Loucy (cell line): ENCODE results near the gene SLC39A8.

Experiments used
- H2AFZ ChIP-seq: fragments of 200-600 bp; sonication (generic); 2 replicates; pipeline ENCODE4 v1.6.0; 2016; ENCODE audit warnings: antibody characterized with exemption, mild to moderate bottlenecking, low read length, moderate library complexity
- H3F3A ChIP-seq: fragments of 200-600 bp; 2 replicates; pipeline ENCODE4 v1.6.0; 2016; ENCODE audit warnings: antibody characterized with exemption, low read depth, mild to moderate bottlenecking
- H3K27me3 ChIP-seq: fragments of 200-600 bp; sonication (generic); 2 replicates; pipeline ENCODE4 v1.6.1; 2014; ENCODE audit warnings: low read length, mild to moderate bottlenecking; ENCODE audit not compliant: insufficient read depth, poor library complexity, severe bottlenecking
- H3K36me3 ChIP-seq: fragments of 200-600 bp; sonication (generic); 2 replicates; pipeline ENCODE4 v1.6.1; 2016; ENCODE audit warnings: low read length; ENCODE audit not compliant: insufficient read depth
- H3K4me1 ChIP-seq: fragments of 200-600 bp; sonication (generic); 2 replicates; pipeline ENCODE4 v1.5.1; 2014; ENCODE audit warnings: low read length, mild to moderate bottlenecking; ENCODE audit not compliant: insufficient read depth, poor library complexity, severe bottlenecking
- H3K4me2 ChIP-seq: fragments of 200-600 bp; sonication (generic); 2 replicates; pipeline ENCODE4 v1.6.0; 2014; ENCODE audit warnings: antibody characterized with exemption, low read length, low read depth, mild to moderate bottlenecking; ENCODE audit not compliant: poor library complexity, severe bottlenecking
- H3K4me3 ChIP-seq: fragments of 200-600 bp; sonication (generic); 2 replicates; pipeline ENCODE4 v1.5.1; 2014; ENCODE audit warnings: low read length, mild to moderate bottlenecking, mixed read lengths; ENCODE audit not compliant: poor library complexity, severe bottlenecking
- H3K79me2 ChIP-seq: fragments of 200-600 bp; sonication (generic); 2 replicates; pipeline ENCODE4 v1.6.1; 2014; ENCODE audit warnings: low read length; ENCODE audit not compliant: insufficient read depth
- H3K9ac ChIP-seq: fragments of 200-600 bp; sonication (generic); 2 replicates; pipeline ENCODE4 v1.6.0; 2014; ENCODE audit warnings: mild to moderate bottlenecking, low read depth, low read length, moderate library complexity; ENCODE audit not compliant: poor library complexity, severe bottlenecking
- H3K9me2 ChIP-seq: fragments of 200-600 bp; sonication (generic); replicated peaks from 2 replicates; pipeline ENCODE4 v1.6.1; 2016; ENCODE audit warnings: low read depth, low read length, mixed read lengths
- H3K9me3 ChIP-seq: fragments of 200-600 bp; sonication (generic); 2 replicates; pipeline ENCODE4 v1.6.1; 2014; ENCODE audit warnings: mild to moderate bottlenecking, antibody characterized with exemption, low read length, low read depth; ENCODE audit not compliant: insufficient read depth
- H4K20me1 ChIP-seq: fragments of 200-600 bp; sonication (generic); 2 replicates; pipeline ENCODE4 v1.6.0; 2014; ENCODE audit warnings: antibody characterized with exemption, low read length, mild to moderate bottlenecking; ENCODE audit not compliant: insufficient read depth, poor library complexity, severe bottlenecking
- EZH2phosphoT487 ChIP-seq: fragments of 200-600 bp; IDR thresholded peaks from 2 replicates; pipeline ENCODE4 v1.6.1; 2018; ENCODE audit warnings: antibody characterized with exemption, mild to moderate bottlenecking, moderate library complexity, borderline replicate concordance
- TF ChIP-seq, protein P1 (sequence below): fragments of 200-600 bp; sonication (generic); conservative IDR thresholded peaks from 2 replicates; pipeline ENCODE4 v1.5.1; 2014; ENCODE audit warnings: mild to moderate bottlenecking, antibody characterized with exemption, low read length

Gene SLC39A8

DNA sequence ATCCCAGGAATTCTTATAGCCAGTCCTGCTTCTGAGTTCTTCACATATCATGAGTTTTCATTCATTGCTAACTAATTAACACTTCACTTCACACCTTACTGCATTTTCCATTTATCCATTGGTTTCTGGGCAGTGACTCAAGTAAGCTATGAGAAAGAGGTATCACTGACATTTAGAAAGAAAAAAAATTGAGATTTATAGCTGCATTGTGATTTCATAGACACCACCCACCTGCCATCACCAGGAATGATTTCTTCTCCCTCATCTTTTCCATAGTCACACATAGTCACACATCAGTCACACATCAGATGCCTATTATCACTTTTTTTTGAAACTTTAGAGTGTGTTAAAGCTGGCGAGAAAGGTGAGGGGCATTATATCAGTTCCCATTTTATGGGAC is 121.8 kb downstream of the SLC39A8 start:
- Histone ChIP-seq H3K9me2 (no peaks in the 10 kb centered on the region), H3K27me3 (no peaks in the 10 kb centered on the region), H3K9me3 (no peaks in the 10 kb centered on the region), H3K4me1 (peaks cover 22% of the 10 kb centered on the region), H3F3A (no peaks in the 10 kb centered on the region), H3K9ac (no peak overlapping the region), H3K4me3 (no peak overlapping the region), H4K20me1 (no peaks in the 10 kb centered on the region), H3K79me2 (no peaks in the 10 kb centered on the region), H3K4me2 (no peak overlapping the region), H3K36me3 (no peaks in the 10 kb centered on the region), H2AFZ (no peak overlapping the region)
- TF ChIP-seq, protein P1, sequence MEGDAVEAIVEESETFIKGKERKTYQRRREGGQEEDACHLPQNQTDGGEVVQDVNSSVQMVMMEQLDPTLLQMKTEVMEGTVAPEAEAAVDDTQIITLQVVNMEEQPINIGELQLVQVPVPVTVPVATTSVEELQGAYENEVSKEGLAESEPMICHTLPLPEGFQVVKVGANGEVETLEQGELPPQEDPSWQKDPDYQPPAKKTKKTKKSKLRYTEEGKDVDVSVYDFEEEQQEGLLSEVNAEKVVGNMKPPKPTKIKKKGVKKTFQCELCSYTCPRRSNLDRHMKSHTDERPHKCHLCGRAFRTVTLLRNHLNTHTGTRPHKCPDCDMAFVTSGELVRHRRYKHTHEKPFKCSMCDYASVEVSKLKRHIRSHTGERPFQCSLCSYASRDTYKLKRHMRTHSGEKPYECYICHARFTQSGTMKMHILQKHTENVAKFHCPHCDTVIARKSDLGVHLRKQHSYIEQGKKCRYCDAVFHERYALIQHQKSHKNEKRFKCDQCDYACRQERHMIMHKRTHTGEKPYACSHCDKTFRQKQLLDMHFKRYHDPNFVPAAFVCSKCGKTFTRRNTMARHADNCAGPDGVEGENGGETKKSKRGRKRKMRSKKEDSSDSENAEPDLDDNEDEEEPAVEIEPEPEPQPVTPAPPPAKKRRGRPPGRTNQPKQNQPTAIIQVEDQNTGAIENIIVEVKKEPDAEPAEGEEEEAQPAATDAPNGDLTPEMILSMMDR, result no peak
- no peak for TF ChIP-seq EZH2phosphoT487

DNA sequence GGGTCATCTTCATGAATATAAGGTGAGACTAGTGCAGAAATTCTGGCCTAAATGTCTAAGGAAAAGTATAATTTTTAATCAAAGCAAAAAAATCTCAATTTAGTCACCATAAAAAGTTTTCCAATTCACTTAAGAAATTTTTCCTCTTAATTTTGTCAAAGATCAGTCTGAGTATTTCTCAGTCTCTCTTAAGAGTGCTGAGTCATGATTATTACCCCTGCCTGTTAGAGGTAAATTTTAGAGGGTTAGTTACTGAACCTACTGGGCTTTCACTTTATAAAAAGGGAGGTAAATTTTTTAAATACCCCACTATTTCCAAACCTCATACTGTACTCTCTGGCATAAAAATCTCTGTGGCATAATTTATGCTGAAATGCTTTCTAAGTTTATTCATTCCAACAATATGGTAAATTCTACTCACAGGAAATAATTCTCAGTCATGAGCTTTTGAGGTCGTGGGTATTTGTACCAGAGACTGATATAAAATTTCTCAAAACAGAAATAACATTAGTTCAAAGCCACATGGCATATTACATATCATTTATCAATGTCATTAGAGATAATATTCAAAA is 122.4 kb downstream of the SLC39A8 start:
- Histone ChIP-seq H3K36me3 (no peaks in the 10 kb centered on the region), H3K9me2 (no peaks in the 10 kb centered on the region), H3K9ac (no peak overlapping the region), H2AFZ (no peak overlapping the region), H3K4me1 (peaks cover 22% of the 10 kb centered on the region), H3K4me3 (no peak overlapping the region), H3K79me2 (no peaks in the 10 kb centered on the region), H3K4me2 (no peak overlapping the region), H3K9me3 (no peaks in the 10 kb centered on the region), H3K27me3 (no peaks in the 10 kb centered on the region), H3F3A (no peaks in the 10 kb centered on the region), H4K20me1 (no peaks in the 10 kb centered on the region)
- TF ChIP-seq EZH2phosphoT487, result no peak
- TF ChIP-seq, protein P1, result no peak

DNA sequence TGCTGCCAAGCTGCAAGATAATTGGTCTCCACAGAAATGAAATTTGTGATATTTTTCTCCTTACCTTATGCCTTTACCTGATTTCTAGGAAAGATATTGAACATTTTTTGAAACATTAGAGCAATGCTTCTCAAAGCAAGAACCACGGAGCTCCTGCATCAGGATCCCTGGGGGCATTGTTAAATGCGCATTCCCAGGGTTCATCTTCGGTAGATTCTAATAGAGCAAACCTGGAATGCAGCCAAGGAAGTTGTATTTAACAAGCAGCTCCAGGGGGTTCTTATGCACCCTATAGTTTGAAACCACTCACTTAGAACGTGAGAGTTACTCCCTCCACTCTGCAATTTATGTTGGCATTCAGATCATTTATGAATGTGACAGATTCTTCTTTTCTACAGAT is 126.2 kb downstream of the SLC39A8 start:
- Histone ChIP-seq H3F3A (no peaks in the 10 kb centered on the region), H4K20me1 (no peaks in the 10 kb centered on the region), H3K4me3 (no peak overlapping the region), H3K9me2 (no peaks in the 10 kb centered on the region), H3K79me2 (no peaks in the 10 kb centered on the region), H3K4me2 (no peak overlapping the region), H2AFZ (no peak overlapping the region), H3K9me3 (no peaks in the 10 kb centered on the region), H3K9ac (no peak overlapping the region), H3K36me3 (no peaks in the 10 kb centered on the region), H3K27me3 (no peaks in the 10 kb centered on the region), H3K4me1 (peaks cover 29% of the 10 kb centered on the region)
- TF ChIP-seq, protein P1, result no peak
- no peak for TF ChIP-seq EZH2phosphoT487
